Endodermal cell (in vitro differentiated cells): ENCODE results near the gene LRRC27. TPM values are rescaled to one million over a fixed set of nuclear protein-coding genes. Genes with fewer than 3 reads are reported as not detected.
A peak's percentile ranks its signal among the peaks of the same experiment; 100 is the strongest.

Source experiments
- DNase-seq: peaks from one replicate; pipeline ENCODE4 v3.0.0-alpha.2; 2017
- H3K27ac ChIP-seq: 2 replicates; pipeline ENCODE4 v1.5.1; 2013; ENCODE audit warnings: mild to moderate bottlenecking, low read depth, low read length, moderate library complexity
- H3K27me3 ChIP-seq: 2 replicates; pipeline ENCODE4 v1.6.1; 2013; ENCODE audit warnings: mild to moderate bottlenecking, low read length, moderate library complexity; ENCODE audit not compliant: insufficient read depth, control insufficient read depth, poor library complexity, severe bottlenecking
- H3K36me3 ChIP-seq: 2 replicates; pipeline ENCODE4 v1.7.0; 2013; ENCODE audit warnings: mild to moderate bottlenecking, low read length, moderate library complexity; ENCODE audit not compliant: control insufficient read depth, insufficient read depth
- H3K4me1 ChIP-seq: one replicate; pipeline ENCODE4 v1.7.0; 2013; ENCODE audit warnings: low read length; ENCODE audit not compliant: control insufficient read depth, insufficient read depth
- H3K4me3 ChIP-seq: 2 replicates; pipeline ENCODE4 v1.5.1; 2013; ENCODE audit warnings: mild to moderate bottlenecking, low read length, moderate library complexity
- H3K9ac ChIP-seq: 2 replicates; pipeline ENCODE4 v1.6.1; 2013; ENCODE audit warnings: mild to moderate bottlenecking, low read length, moderate library complexity; ENCODE audit not compliant: poor library complexity, severe bottlenecking; ENCODE audit errors: extremely low read depth
- H3K9me3 ChIP-seq: 2 replicates; pipeline ENCODE4 v1.6.1; 2013; ENCODE audit warnings: mild to moderate bottlenecking, low read length, moderate library complexity; ENCODE audit not compliant: control insufficient read depth
- H3K27ac Mint-ChIP-seq: 2 replicates; pipeline ENCODE4 v1.8.0; 2020; ENCODE audit warnings: mixed read lengths
- H3K27me3 Mint-ChIP-seq: 2 replicates; pipeline ENCODE4 v1.8.0; 2021; ENCODE audit warnings: mild to moderate bottlenecking, mixed read lengths; ENCODE audit not compliant: insufficient read depth
- H3K36me3 Mint-ChIP-seq: 2 replicates; pipeline ENCODE4 v1.8.0; 2020; ENCODE audit warnings: low read depth, mixed read lengths
- H3K4me1 Mint-ChIP-seq: 2 replicates; pipeline ENCODE4 v1.8.0; 2020; ENCODE audit warnings: mixed read lengths
- H3K4me3 Mint-ChIP-seq: 2 replicates; pipeline ENCODE4 v1.8.0; 2020; ENCODE audit warnings: mild to moderate bottlenecking, moderate library complexity, mixed read lengths
- H3K9me3 Mint-ChIP-seq: 2 replicates; pipeline ENCODE4 v1.8.0; 2020; ENCODE audit warnings: mild to moderate bottlenecking, mixed read lengths
- WGBS, 2 experiments: methylation state at CpG; one replicate each; pipeline versions ENCODE4 v1.1.5 to v1.1.7; 2013; ENCODE audit warnings: missing lambda C conversion rate in 2 of 2, mixed read lengths in 1 of 2; ENCODE audit not compliant: insufficient coverage in 1 of 2, insufficient read length in 1 of 2; 5-methylcytosine and 5-hydroxymethylcytosine counted together
- total RNA-seq, 2 donors: library from RNA; stranded (reverse); fragmentation: NEBNext Ultra II Directional in 1 of 2; extraction: Animal tissue kit (Norgen Biotek cat#: 25700) in 1 of 2; gene quantifications; 2 replicates in 1 of 2; 3 replicates in 1 of 2; pipeline ENCODE4 v1.2.1, GENCODE V29; 2021
- TF ChIP-seq, protein P1 (sequence below): fragments of 200-600 bp; sonication (generic); conservative IDR thresholded peaks from 2 replicates; pipeline ENCODE4 v1.5.0; 2021; ENCODE audit warnings: antibody characterized with exemption, mild to moderate bottlenecking

Gene LRRC27
- total RNA-seq, 2 donors from 2014 or later = 10.3 to 14.6 TPM

DNA sequence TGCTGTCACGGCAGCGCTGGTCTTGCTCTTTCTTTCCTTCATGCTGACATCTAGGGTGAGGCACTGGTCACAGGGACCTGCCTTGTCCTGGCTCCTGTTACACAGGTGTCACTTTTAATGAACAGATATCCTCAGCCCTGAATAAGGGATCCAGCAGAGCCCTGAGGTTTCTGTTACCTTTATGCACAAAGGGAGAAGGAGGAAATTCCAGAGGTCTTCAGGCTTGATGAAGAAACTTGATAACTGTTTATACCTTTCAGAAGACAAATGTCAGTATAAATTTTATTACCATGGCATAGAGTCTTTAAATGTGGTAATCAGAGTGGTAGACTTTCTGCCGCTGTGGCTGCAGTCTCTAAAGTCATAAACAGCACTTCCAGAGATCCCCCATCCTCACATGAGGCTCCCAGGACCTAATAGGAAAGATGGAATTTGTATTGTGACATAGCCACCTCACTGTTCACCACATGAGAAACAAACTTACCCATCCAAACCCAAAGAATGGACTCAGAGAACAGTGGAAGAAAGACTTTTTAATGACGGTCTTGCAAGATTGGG, 2.7 kb downstream of the LRRC27 start:
- peaks cover 16% of the 10 kb centered on the region for H3K36me3 Mint-ChIP-seq
- H3K27me3 Mint-ChIP-seq = no peaks in the 10 kb centered on the region
- Histone ChIP-seq H3K27ac (no peak overlapping the region), H3K4me3 (no peak overlapping the region), H3K27me3 (no peaks in the 10 kb centered on the region), H3K9ac (no peak overlapping the region), H3K4me1 (no peaks in the 10 kb centered on the region), H3K36me3 (peaks cover 4% of the 10 kb centered on the region), H3K9me3 (no peaks in the 10 kb centered on the region)
- peaks cover 16% of the 10 kb centered on the region for H3K4me1 Mint-ChIP-seq
- H3K27ac Mint-ChIP-seq = no peak overlapping the region
- H3K9me3 Mint-ChIP-seq = peaks cover 3% of the 10 kb centered on the region
- H3K4me3 Mint-ChIP-seq = no peak overlapping the region
- TF ChIP-seq, protein P1, sequence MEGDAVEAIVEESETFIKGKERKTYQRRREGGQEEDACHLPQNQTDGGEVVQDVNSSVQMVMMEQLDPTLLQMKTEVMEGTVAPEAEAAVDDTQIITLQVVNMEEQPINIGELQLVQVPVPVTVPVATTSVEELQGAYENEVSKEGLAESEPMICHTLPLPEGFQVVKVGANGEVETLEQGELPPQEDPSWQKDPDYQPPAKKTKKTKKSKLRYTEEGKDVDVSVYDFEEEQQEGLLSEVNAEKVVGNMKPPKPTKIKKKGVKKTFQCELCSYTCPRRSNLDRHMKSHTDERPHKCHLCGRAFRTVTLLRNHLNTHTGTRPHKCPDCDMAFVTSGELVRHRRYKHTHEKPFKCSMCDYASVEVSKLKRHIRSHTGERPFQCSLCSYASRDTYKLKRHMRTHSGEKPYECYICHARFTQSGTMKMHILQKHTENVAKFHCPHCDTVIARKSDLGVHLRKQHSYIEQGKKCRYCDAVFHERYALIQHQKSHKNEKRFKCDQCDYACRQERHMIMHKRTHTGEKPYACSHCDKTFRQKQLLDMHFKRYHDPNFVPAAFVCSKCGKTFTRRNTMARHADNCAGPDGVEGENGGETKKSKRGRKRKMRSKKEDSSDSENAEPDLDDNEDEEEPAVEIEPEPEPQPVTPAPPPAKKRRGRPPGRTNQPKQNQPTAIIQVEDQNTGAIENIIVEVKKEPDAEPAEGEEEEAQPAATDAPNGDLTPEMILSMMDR = no peak
- DNase-seq = no peak
- 96 to 100% methylated on average over 2 to 4 of the region's 4 CpGs for WGBS, 2 experiments

DNA sequence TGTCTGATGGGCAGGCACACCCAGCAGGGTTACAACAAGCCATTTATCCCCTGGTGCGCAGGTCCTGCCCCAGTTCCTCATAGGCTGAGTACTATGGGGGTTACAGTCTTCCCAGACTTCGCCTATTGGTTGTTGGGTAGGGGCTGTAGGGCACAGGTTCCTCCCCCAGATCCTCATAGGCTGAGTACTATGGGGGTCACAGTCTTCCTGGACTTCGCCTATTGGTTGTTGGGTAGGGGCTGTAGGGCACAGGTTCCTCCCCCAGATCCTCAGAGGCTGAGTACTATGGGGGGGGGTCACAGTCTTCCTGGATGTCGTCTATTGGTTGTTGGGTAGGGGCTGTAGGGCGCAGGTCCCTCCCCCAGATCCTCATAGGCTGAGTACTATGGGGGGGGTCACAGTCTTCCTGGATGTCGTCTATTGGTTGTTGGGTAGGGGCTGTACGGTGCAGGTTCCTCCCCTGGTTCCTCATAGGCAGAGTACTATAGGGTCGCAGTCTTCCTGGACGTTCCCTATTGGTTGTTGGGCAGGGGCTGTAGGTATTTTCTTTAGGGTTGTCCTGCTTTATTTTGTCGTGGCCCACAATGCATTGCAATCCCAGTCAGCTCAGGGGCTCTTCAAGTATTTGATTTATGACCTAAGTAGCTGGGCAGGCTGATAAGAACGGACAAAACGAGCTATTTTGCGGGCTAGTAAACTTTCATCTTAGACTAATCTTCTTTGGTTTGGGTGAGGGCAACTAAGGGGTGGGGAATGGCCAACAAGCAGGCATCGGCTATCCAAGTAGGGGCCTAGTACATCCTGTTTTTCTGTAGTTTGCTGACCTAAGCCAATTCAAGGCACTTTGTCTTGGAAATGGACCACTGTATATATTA, 3.4 kb downstream of the LRRC27 start:
- Histone ChIP-seq H3K27ac (no peak overlapping the region), H3K9me3 (no peaks in the 10 kb centered on the region), H3K4me3 (no peak overlapping the region), H3K27me3 (no peaks in the 10 kb centered on the region), H3K9ac (no peak overlapping the region), H3K4me1 (no peaks in the 10 kb centered on the region), H3K36me3 (peaks cover 4% of the 10 kb centered on the region)
- H3K36me3 Mint-ChIP-seq = peaks cover 13% of the 10 kb centered on the region
- peaks cover 9% of the 10 kb centered on the region for H3K4me1 Mint-ChIP-seq
- no peaks in the 10 kb centered on the region for H3K27me3 Mint-ChIP-seq
- WGBS, 2 experiments = 77 to 93% methylated on average over 4 to 14 of the region's 14 CpGs
- DNase-seq = peak; percentile 62
- H3K27ac Mint-ChIP-seq = no peak overlapping the region
- H3K4me3 Mint-ChIP-seq = no peak overlapping the region
- TF ChIP-seq, protein P1 = no peak
- peaks cover 3% of the 10 kb centered on the region for H3K9me3 Mint-ChIP-seq

DNA sequence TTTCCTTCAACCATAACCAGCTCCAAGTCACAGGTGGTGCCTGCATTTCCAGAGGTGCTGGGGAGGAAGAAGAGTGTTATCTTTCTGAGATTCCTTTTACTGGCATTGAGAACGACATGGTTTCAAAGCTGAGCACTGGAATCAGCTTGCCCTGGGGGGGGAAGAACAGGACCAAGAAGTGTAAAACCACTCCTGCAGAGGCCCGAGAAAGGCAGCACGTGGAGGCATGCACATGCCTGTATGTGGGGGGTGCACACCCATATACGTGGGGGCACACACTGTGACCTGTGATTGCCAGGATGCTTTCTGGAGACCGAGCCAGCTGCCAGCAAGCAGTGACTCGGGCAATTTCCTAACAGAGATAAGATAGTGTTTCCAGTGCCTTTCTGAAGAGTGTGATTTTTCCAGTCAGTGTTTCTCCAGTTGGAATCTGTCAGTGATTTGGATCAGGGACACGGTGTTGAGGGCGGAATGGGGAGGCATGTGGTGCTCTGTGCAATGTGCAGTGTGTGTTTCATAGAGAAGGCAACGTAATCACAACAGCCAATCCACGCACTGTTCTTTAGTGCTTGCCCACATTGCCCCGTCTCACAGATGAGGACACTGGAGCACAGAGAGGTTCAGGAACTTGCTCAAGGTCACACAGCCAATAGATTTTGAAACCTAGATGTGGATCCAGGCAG, 4.2 kb downstream of the LRRC27 start:
- DNase-seq = no peak
- TF ChIP-seq, protein P1 = no peak
- peaks cover 1% of the 10 kb centered on the region for H3K9me3 Mint-ChIP-seq
- no peaks in the 10 kb centered on the region for H3K27me3 Mint-ChIP-seq
- WGBS, 2 experiments = 93 to 96% methylated on average over 11 of the region's 11 CpGs
- Histone ChIP-seq H3K27ac (no peak overlapping the region), H3K4me3 (no peak overlapping the region), H3K9ac (no peak overlapping the region), H3K4me1 (no peaks in the 10 kb centered on the region), H3K9me3 (no peaks in the 10 kb centered on the region), H3K27me3 (no peaks in the 10 kb centered on the region), H3K36me3 (peaks cover 4% of the 10 kb centered on the region)
- H3K4me1 Mint-ChIP-seq = peaks cover 8% of the 10 kb centered on the region
- peaks cover 13% of the 10 kb centered on the region for H3K36me3 Mint-ChIP-seq
- peak overlapping the region; percentile 19 for H3K27ac Mint-ChIP-seq
- no peak overlapping the region for H3K4me3 Mint-ChIP-seq
